Keratinocyte (primary cell): ENCODE data around the gene PRKN. TPM values are rescaled to one million over a fixed set of nuclear protein-coding genes. Genes with fewer than 3 reads are reported as not detected.

Experiments used
- DNase-seq: peaks from one replicate; pipeline ENCODE4 v3.0.0-alpha.2; 2011; ENCODE audit warnings: low read depth, missing footprints, low spot score
- FAIRE-seq: peaks from 2 replicates; lab custom pipeline; 2011; peaks lifted over from hg19 to GRCh38; lab: Jason Lieb, UNC
- H2AFZ ChIP-seq: 2 replicates; pipeline ENCODE4 v1.6.0; 2012; ENCODE audit warnings: low read length, control low read depth, inconsistent platforms; ENCODE audit not compliant: control insufficient read depth
- H3K27ac ChIP-seq: 2 replicates; pipeline ENCODE4 v1.5.1; 2011; ENCODE audit warnings: low read length; ENCODE audit not compliant: control insufficient read depth, insufficient read depth
- H3K27me3 ChIP-seq: 3 replicates; pipeline ENCODE4 v1.6.0; 2011; ENCODE audit warnings: low read length; ENCODE audit not compliant: control insufficient read depth, insufficient read depth; ENCODE audit errors: extremely low read depth
- H3K36me3 ChIP-seq, 2 experiments: 2 replicates in 1 of 2; 3 replicates in 1 of 2; pipeline ENCODE4 v1.5.1; 2011; ENCODE audit warnings: low read length in 2 of 2, mild to moderate bottlenecking in 1 of 2; ENCODE audit not compliant: control insufficient read depth in 2 of 2, insufficient read depth in 2 of 2; ENCODE audit errors: extremely low read depth in 1 of 2
- H3K4me1 ChIP-seq: 3 replicates; pipeline ENCODE4 v1.5.1; 2011; ENCODE audit warnings: low read length; ENCODE audit not compliant: control insufficient read depth, insufficient read depth; ENCODE audit errors: extremely low read depth
- H3K4me2 ChIP-seq: 3 replicates; pipeline ENCODE4 v1.6.0; 2011; ENCODE audit warnings: low read depth, low read length; ENCODE audit not compliant: control insufficient read depth, insufficient read depth; ENCODE audit errors: extremely low read depth
- H3K4me3 ChIP-seq, 3 experiments: fragments of 200-600 bp in 1 of 3; sonication (generic) in 1 of 3; 2 replicates in 2 of 3; 3 replicates in 1 of 3; pipeline ENCODE4 v1.5.1; 2011 to 2016; ENCODE audit warnings: low read length in 3 of 3, mild to moderate bottlenecking in 3 of 3, control low read depth in 2 of 3, inconsistent platforms in 1 of 3, low read depth in 1 of 3, mixed read lengths in 1 of 3, mixed run types in 1 of 3, moderate library complexity in 1 of 3; ENCODE audit not compliant: control insufficient read depth in 2 of 3, insufficient read depth in 2 of 3; ENCODE audit errors: extremely low read depth in 1 of 3
- H3K79me2 ChIP-seq: 2 replicates; pipeline ENCODE4 v1.6.0; 2012; ENCODE audit warnings: low read length; ENCODE audit not compliant: control insufficient read depth, insufficient read depth
- H3K9ac ChIP-seq: 3 replicates; pipeline ENCODE4 v1.6.0; 2011; ENCODE audit warnings: low read length; ENCODE audit not compliant: control insufficient read depth, insufficient read depth; ENCODE audit errors: extremely low read depth
- H3K9me1 ChIP-seq: 3 replicates; pipeline ENCODE4 v1.6.0; 2011; ENCODE audit warnings: low read length; ENCODE audit not compliant: control insufficient read depth, insufficient read depth; ENCODE audit errors: extremely low read depth
- H3K9me3 ChIP-seq: 2 replicates; pipeline ENCODE4 v1.5.1; 2012; ENCODE audit warnings: low read depth, low read length; ENCODE audit not compliant: control insufficient read depth
- H4K20me1 ChIP-seq: 3 replicates; pipeline ENCODE4 v1.6.0; 2011; ENCODE audit warnings: low read length; ENCODE audit not compliant: control insufficient read depth, insufficient read depth; ENCODE audit errors: extremely low read depth
- CTCF ChIP-seq, 3 experiments: IDR thresholded peaks in 1 of 3; conservative IDR thresholded peaks in 1 of 3; optimal IDR thresholded peaks in 1 of 3; 2 replicates in 2 of 3; 3 replicates in 1 of 3; pipeline versions ENCODE3 to v1.5.1; 2011; ENCODE audit warnings: low read length in 3 of 3, mild to moderate bottlenecking in 3 of 3, moderate library complexity in 2 of 3, control low read depth in 1 of 3, inconsistent platforms in 1 of 3; ENCODE audit not compliant: insufficient read depth in 2 of 3; ENCODE audit errors: extremely low read depth in 1 of 3
- EZH2 ChIP-seq: IDR thresholded peaks from one replicate; pipeline ENCODE4 v1.6.1; 2012; ENCODE audit warnings: inconsistent platforms, mild to moderate bottlenecking, low read length, moderate library complexity
- dilution Hi-C: fragments of 300-500 bp; cut with MboI; formaldehyde crosslinking; loops from one replicate; pipeline ENCODE4 v1.7.0; 2020; ENCODE audit warnings: low sequenced_read_pairs; ENCODE audit not compliant: extremely low pct_ligation_motif_present
- polyA plus RNA-seq, 5 experiments: library from polyadenylated mRNA; depleted of rRNA in 3 of 5; stranded (reverse) in 3 of 5; stranded (forward) in 1 of 5; unstranded in 1 of 5; fragments of >200 nt; gene quantifications; 1 replicate in 1 of 5; 2 replicates in 3 of 5; 3 replicates in 1 of 5; pipeline versions ENCODE4 v1.2.1 to v1.2.3, GENCODE V29; 2011 to 2012; ENCODE audit warnings: missing spikeins in 2 of 5, low read depth in 1 of 5, low replicate concordance in 1 of 5

The PRKN gene
- polyA plus RNA-seq, 1 donor (not counting 4 experiments of a cell fraction or from before 2014, with no cell fraction given), result 0.67 TPM

DNA sequence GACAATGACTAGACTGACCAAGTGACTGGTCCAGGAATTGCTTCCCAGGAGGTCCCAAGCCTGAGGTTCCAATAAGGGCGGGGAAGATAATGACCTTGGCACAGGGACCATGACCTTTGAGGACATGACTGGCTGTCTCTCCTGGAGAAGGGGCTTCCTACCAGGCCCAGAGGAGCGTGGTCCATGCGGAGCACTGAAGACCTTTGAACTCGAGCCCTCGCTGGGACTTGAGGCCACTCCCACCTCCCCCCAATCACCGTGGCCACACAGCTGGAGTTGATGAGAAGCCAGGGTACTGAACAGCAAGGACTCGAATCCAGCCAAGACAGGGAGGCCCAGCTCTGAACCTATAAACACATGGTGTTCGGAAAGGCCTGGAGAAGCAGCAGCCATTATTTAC lies 677.0 kb downstream of the PRKN start:
- no peaks in the 10 kb centered on the region for H3K36me3 ChIP-seq
- H2AFZ ChIP-seq, result no peak overlapping the region
- no peak for TF ChIP-seq EZH2
- no peak overlapping the region for H3K4me2 ChIP-seq
- no peaks in the 10 kb centered on the region for H3K27me3 ChIP-seq
- dilution Hi-C loops, result no loop called here
- H3K9me1 ChIP-seq, result no peaks in the 10 kb centered on the region
- H3K9ac ChIP-seq, result no peak overlapping the region
- H3K79me2 ChIP-seq, result no peaks in the 10 kb centered on the region
- no peak for FAIRE-seq
- no peaks in the 10 kb centered on the region for H4K20me1 ChIP-seq
- H3K4me3 ChIP-seq, result no peak overlapping the region
- no peaks in the 10 kb centered on the region for H3K9me3 ChIP-seq
- no peak for DNase-seq
- no peaks in the 10 kb centered on the region for H3K4me1 ChIP-seq
- H3K27ac ChIP-seq, result no peak overlapping the region

DNA sequence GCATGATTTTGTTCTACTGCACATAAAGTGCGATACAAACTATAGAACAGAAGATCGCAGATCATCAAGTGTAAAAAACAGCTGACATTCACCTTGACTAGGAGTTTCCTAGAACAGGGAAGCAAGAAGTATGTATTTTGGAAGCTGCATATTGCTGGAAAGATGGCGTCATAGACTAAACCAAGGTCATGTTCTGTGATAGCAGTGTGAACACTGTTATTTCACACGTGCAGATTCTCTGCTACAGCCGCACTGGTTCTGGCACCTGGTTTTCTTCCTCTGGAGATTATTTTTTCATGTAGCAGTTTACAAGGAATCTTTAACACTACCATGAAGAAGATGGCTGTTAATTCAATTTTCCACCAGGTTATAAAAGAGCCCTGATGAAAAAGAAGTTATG lies 681.2 kb downstream of the PRKN start:
- no peak for DNase-seq
- Histone ChIP-seq H3K4me3 (no peak overlapping the region), H3K9me1 (no peaks in the 10 kb centered on the region), H3K9me3 (no peaks in the 10 kb centered on the region), H3K27ac (no peak overlapping the region), H3K27me3 (no peaks in the 10 kb centered on the region), H3K4me2 (no peak overlapping the region), H3K9ac (no peak overlapping the region), H3K79me2 (no peaks in the 10 kb centered on the region), H2AFZ (no peak overlapping the region), H4K20me1 (no peaks in the 10 kb centered on the region), H3K36me3 (no peaks in the 10 kb centered on the region), H3K4me1 (no peaks in the 10 kb centered on the region)
- no peak for FAIRE-seq
- TF ChIP-seq CTCF (optimal IDR thresholded peaks at IDR 0.05 in 1 of 3, IDR thresholded peaks at IDR 0.05 in 1 of 3, conservative IDR thresholded peaks at IDR 0.05 in 1 of 3; ENCODE audit: extremely low read depth in 1 of 3, insufficient read depth in 2 of 3, low read length in 3 of 3), result no peak
- no peak for TF ChIP-seq EZH2
- dilution Hi-C loops, result no loop called here

DNA sequence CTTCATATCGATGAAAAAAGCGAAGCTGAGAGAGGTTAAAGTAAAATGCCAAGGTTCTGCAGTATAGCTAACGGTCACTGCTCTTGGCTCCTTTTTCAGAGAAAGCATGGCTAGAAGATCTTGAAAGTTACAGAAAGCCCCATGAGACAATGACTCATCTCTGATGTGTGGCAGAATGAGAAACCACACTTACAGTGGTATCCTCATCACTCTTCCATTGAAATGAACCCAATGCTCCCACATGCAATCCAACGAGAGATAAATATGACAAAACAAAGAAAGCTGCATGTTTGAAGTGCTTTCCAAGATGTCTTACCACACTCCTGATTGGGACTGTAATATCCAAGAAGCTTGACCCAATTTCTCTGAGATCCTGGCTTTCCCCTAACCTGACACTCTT lies 694.9 kb downstream of the PRKN start:
- DNase-seq (no peak), FAIRE-seq (no peak)
- no peak for TF ChIP-seq CTCF (optimal IDR thresholded peaks at IDR 0.05 in 1 of 3, IDR thresholded peaks at IDR 0.05 in 1 of 3, conservative IDR thresholded peaks at IDR 0.05 in 1 of 3; ENCODE audit: extremely low read depth in 1 of 3, insufficient read depth in 2 of 3, low read length in 3 of 3)
- no peak for TF ChIP-seq EZH2
- no peaks in the 10 kb centered on the region for H3K9me1 ChIP-seq
- no peak overlapping the region for H3K27ac ChIP-seq
- no peaks in the 10 kb centered on the region for H4K20me1 ChIP-seq
- H2AFZ ChIP-seq, result no peak overlapping the region
- no peaks in the 10 kb centered on the region for H3K27me3 ChIP-seq
- H3K4me1 ChIP-seq, result no peaks in the 10 kb centered on the region
- H3K9me3 ChIP-seq, result no peaks in the 10 kb centered on the region
- no peak overlapping the region for H3K4me3 ChIP-seq
- no peak overlapping the region for H3K4me2 ChIP-seq
- dilution Hi-C loops, result no loop called here
- H3K9ac ChIP-seq, result no peak overlapping the region
- no peaks in the 10 kb centered on the region for H3K36me3 ChIP-seq
- H3K79me2 ChIP-seq, result no peaks in the 10 kb centered on the region
